GM18508 (cell line): ENCODE results near the gene CLDN20.
"Not testable (repeated sequence)": the region's sequence is repeated elsewhere in the genome, so short reads cannot be mapped to it uniquely, and the experiment has no call there.

Source experiments
- ATAC-seq: cut with Tn5 transposase; IDR thresholded peaks from one replicate; pipeline ENCODE4 v1.9.1; 2021; ENCODE audit warnings: moderate number of reproducible peaks; ENCODE audit not compliant: insufficient read depth, unreplicated experiment

CLDN20 gene

GRCh38 chr6:155267411-155267810, 3.6 kb downstream of the CLDN20 start:
- no peak for ATAC-seq

- ATAC-seq, result not testable (repeated sequence)
Measured at GRCh38 chr6:155268088-155268867, 4.5 kb downstream of the CLDN20 start.

- ATAC-seq, result no peak
Measured at GRCh38 chr6:155269765-155270164, 6.0 kb downstream of the CLDN20 start.

GRCh38 chr6:155270561-155271091, 6.8 kb downstream of the CLDN20 start:
- ATAC-seq, result no peak

- no peak for ATAC-seq
Measured at GRCh38 chr6:155271145-155271544, 7.3 kb downstream of the CLDN20 start.

GRCh38 chr6:155272353-155273232, 8.8 kb downstream of the CLDN20 start:
- ATAC-seq, result no peak

- ATAC-seq, result no peak
Measured at GRCh38 chr6:155273431-155273830, 9.6 kb downstream of the CLDN20 start.

GRCh38 chr6:155274106-155274505, 10.3 kb downstream of the CLDN20 start:
- ATAC-seq, result no peak

GRCh38 chr6:155274533-155274932, 10.7 kb downstream of the CLDN20 start:
- ATAC-seq, result no peak

- ATAC-seq, result no peak
Measured at GRCh38 chr6:155275808-155276480, 12.1 kb downstream of the CLDN20 start.

GRCh38 chr6:155276638-155277037, 12.8 kb downstream of the CLDN20 start:
- ATAC-seq, result no peak

- no peak for ATAC-seq
Measured at GRCh38 chr6:155278319-155279049, 14.7 kb downstream of the CLDN20 start.

- ATAC-seq, result no peak
Measured at GRCh38 chr6:155284775-155285174, 21.0 kb downstream of the CLDN20 start.

GRCh38 chr6:155287762-155288161, 23.9 kb downstream of the CLDN20 start:
- no peak for ATAC-seq

- ATAC-seq, result no peak
Measured at GRCh38 chr6:155290491-155290890, 26.7 kb downstream of the CLDN20 start.

- no peak for ATAC-seq
Measured at GRCh38 chr6:155291291-155291690, 27.5 kb downstream of the CLDN20 start.

GRCh38 chr6:155292711-155293110, 28.9 kb downstream of the CLDN20 start:
- ATAC-seq, result no peak

GRCh38 chr6:155297669-155298068, 33.9 kb downstream of the CLDN20 start:
- no peak for ATAC-seq

- ATAC-seq, result no peak
Measured at GRCh38 chr6:155301867-155302266, 38.1 kb downstream of the CLDN20 start.

GRCh38 chr6:155303361-155303870, 39.6 kb downstream of the CLDN20 start:
- ATAC-seq, result no peak
